ENCODE measurements around the gene APLP1.

DNA sequence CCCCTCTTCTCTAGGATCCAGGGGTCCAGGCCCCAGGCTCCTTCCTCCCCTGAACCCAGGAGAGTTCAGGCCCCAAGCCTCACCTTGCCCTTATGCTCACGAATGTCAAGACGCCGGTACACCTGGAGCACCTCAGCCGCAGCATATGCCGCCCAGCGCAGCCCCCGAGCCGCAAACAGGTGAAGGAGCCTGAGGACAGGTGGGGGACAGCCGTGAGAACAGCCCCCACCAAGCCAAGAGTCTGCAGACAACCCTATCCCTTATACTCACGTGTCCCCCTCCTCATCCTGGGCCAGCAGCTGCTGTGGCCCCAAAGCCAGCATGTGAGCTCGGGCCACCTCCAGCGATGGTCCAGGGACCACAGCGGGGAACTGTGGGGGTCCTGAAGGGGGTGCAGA, 28.3 kb downstream of the APLP1 start:
- TF ChIP-seq, protein P1, sequence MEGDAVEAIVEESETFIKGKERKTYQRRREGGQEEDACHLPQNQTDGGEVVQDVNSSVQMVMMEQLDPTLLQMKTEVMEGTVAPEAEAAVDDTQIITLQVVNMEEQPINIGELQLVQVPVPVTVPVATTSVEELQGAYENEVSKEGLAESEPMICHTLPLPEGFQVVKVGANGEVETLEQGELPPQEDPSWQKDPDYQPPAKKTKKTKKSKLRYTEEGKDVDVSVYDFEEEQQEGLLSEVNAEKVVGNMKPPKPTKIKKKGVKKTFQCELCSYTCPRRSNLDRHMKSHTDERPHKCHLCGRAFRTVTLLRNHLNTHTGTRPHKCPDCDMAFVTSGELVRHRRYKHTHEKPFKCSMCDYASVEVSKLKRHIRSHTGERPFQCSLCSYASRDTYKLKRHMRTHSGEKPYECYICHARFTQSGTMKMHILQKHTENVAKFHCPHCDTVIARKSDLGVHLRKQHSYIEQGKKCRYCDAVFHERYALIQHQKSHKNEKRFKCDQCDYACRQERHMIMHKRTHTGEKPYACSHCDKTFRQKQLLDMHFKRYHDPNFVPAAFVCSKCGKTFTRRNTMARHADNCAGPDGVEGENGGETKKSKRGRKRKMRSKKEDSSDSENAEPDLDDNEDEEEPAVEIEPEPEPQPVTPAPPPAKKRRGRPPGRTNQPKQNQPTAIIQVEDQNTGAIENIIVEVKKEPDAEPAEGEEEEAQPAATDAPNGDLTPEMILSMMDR (conservative IDR thresholded peaks at IDR 0.05): no peak
- TF ChIP-seq EZH2 (IDR thresholded peaks at IDR 0.05; ENCODE audit: low read depth): no peak
